ENCODE measurements around the gene PNLIPRP2. TPM values are rescaled to one million over a fixed set of nuclear protein-coding genes. Genes with fewer than 3 reads are reported as not detected.

The PNLIPRP2 gene
- total RNA-seq, 1 experiment from 2014 or later: 0.24 TPM

GRCh38 chr10:116574797-116575196 lies 46.0 kb upstream of the PNLIPRP2 start:
- Histone ChIP-seq H3K4me1 (ENCODE audit: insufficient read depth, low read length) (no peaks in the 10 kb centered on the region), H3K4ac (ENCODE audit: low read depth, low read length) (no peak overlapping the region), H3K9ac (ENCODE audit: extremely low read depth, insufficient read length, low read length) (no peak overlapping the region), H4K8ac (replicated peaks; ENCODE audit: insufficient read length, low read depth, low read length) (no peak overlapping the region), H3K9me3 (ENCODE audit: control insufficient read depth, low read depth, low read length) (no peaks in the 10 kb centered on the region), H3K23me2 (ENCODE audit: insufficient read length, low read depth, low read length, poor library complexity, severe bottlenecking) (no peaks in the 10 kb centered on the region), H2BK15ac (ENCODE audit: low read depth, low read length) (no peak overlapping the region), H3K4me2 (ENCODE audit: insufficient read depth, insufficient read length, low read length) (no peak overlapping the region), H2BK120ac (ENCODE audit: low read depth, low read length, poor library complexity, severe bottlenecking) (no peak overlapping the region), H3K23ac (ENCODE audit: insufficient read length, low read depth, low read length) (no peak overlapping the region), H3K79me1 (ENCODE audit: insufficient read depth, low read depth, low read length, poor library complexity, severe bottlenecking) (no peaks in the 10 kb centered on the region), H3K27me3 (ENCODE audit: insufficient read depth, low read length) (no peaks in the 10 kb centered on the region), H2BK5ac (ENCODE audit: insufficient read length, low read length) (no peak overlapping the region), H2BK12ac (ENCODE audit: insufficient read length, low read depth, low read length) (no peak overlapping the region), H3T11ph (ENCODE audit: low read length) (no peak overlapping the region), H4K91ac (ENCODE audit: insufficient read length, low read depth, low read length) (no peak overlapping the region), H4K5ac (ENCODE audit: insufficient read length, low read depth, low read length) (no peak overlapping the region), H3K27ac (ENCODE audit: insufficient read length, low read depth, low read length) (no peak overlapping the region), H3K18ac (ENCODE audit: insufficient read length, low read depth, low read length) (no peak overlapping the region), H3K14ac (ENCODE audit: insufficient read depth, low read length) (no peak overlapping the region), H4K20me1 (ENCODE audit: control insufficient read depth, insufficient read depth, insufficient read length) (no peaks in the 10 kb centered on the region), H2BK20ac (ENCODE audit: low read depth, low read length, poor library complexity, severe bottlenecking) (no peak overlapping the region), H3K79me2 (ENCODE audit: insufficient read depth, low read length) (no peaks in the 10 kb centered on the region), H2AK5ac (ENCODE audit: insufficient read length, low read length) (no peak overlapping the region), H3K56ac (ENCODE audit: insufficient read length, low read depth, low read length) (no peak overlapping the region), H2AFZ (ENCODE audit: low read length) (no peak overlapping the region)
- H3K9me3 Mint-ChIP-seq: no peaks in the 10 kb centered on the region
- DNase-seq: no peak
- no CpG with 5 or more reads among the region's 3 CpGs for WGBS (ENCODE audit: extremely low coverage, insufficient read length, low lambda C conversion rate)
- TF ChIP-seq CTCF (conservative IDR thresholded peaks at IDR 0.05): no peak
- no peaks in the 10 kb centered on the region for H3K36me3 Mint-ChIP-seq (ENCODE audit: insufficient read depth in 1 of 3, low read depth in 3 of 3)
- no peak overlapping the region for H3K4me3 Mint-ChIP-seq
- H3K27me3 Mint-ChIP-seq (ENCODE audit: low read depth): peaks cover 2% of the 10 kb centered on the region; the same call in 1 of the 2 replicates
- no peak overlapping the region for H3K27ac Mint-ChIP-seq
- H3K4me1 Mint-ChIP-seq: no peaks in the 10 kb centered on the region
